ENCODE measurements around the gene CCDC112. TPM values are rescaled to one million over a fixed set of nuclear protein-coding genes. Genes with fewer than 3 reads are reported as not detected.

CCDC112 gene
- total and polyA plus RNA-seq, 2 of the 13 experiments (the other 11 are each of a cell fraction or from before 2014, with no cell fraction given) = 1.1 to 2.8 TPM

DNA sequence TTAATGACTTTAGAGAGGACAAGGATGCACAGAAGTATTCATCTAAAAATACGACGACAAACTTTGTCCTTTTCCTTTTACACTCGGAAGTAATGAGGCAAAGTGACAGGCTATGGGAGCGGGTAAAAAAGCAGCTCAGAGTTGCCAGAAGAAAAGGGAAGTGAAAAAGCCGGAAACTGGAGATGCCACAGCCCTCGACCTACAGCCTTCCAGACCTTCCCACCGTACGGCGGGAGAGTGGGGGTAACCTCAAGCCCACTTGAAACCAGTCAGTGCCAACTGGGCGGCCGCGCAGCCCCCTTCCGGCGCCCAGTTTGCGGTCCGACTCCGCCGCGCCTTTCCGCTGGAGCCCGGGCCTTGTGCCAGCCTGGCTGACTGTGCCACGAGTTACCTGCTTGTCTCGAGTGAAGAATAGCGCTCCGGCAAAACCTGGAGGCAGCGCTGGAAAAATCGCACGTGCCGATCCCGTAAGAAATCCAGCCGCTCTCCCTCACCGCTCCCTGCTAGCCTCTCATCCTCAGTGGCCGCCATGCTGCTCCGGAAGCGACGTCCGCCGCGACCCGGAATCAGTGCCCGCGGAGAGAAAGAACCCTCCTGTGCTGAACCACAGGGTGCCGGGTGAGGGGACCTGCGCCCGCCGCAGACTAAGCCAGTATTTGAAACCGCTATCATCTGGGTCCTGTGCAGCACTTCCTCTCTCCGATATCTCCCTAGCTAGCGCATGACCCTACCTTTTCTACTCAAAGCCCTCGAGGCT lies 34.0 kb downstream of the CCDC112 start, which contains the start of gene PGGT1B:
Gene PGGT1B (minus strand): TSS at position 557 of the 757 bp plus-strand sequence. CDS start 26 bp downstream, at position 531.
- Histone ChIP-seq H3K4me2 (ENCODE audit: low read depth, low read length) (peak within 1 kb of the TSS; percentile 85), H4K20me1 (ENCODE audit: insufficient read depth, low read length) (no peaks in the 10 kb centered on the region; the same call in 1 of the 2 replicates), H2AFZ (ENCODE audit: low read length) (peak within 1 kb of the TSS; percentile 96), H3K4me1 (ENCODE audit: insufficient read depth, low read length) (peaks cover 32% of the 10 kb centered on the region), H3K36me3 (replicated peaks in 1 of 2; ENCODE audit: control insufficient read depth in 1 of 2, insufficient read depth in 2 of 2, low read length in 2 of 2) (no peaks in the 10 kb centered on the region), H3K9ac (ENCODE audit: insufficient read depth, low read depth, low read length) (peak within 1 kb of the TSS; percentile 81), H3K27ac (ENCODE audit: extremely low read length, insufficient read depth, low read length) (peak within 1 kb of the TSS; percentile 81), H3K4me3 (replicated peaks in 1 of 3; ENCODE audit: insufficient read depth in 1 of 3, low read depth in 2 of 3, low read length in 3 of 3) (peak within 1 kb of the TSS; percentile 75 to 96 (median 85)), H3K9me3 (ENCODE audit: low read length) (no peaks in the 10 kb centered on the region), H3K79me2 (ENCODE audit: insufficient read depth, low read length) (peaks cover 45% of the 10 kb centered on the region), H3K27me3 (ENCODE audit: control insufficient read depth in 1 of 2, insufficient read depth in 2 of 2, low read length in 2 of 2) (no peaks in the 10 kb centered on the region; a peak in 1 of 5 replicates)
- peak; percentile 58 for DNase-seq (ENCODE audit: low spot score)
- FAIRE-seq = no peak
- intact Hi-C loops (cut with micrococcal nuclease; ENCODE audit: unreplicated experiment) = loop anchor here (2.0 kb wide), 1 partner anchor 34 kb away; the partner anchor contains the start of gene CCDC112
- peak; percentile 100 for ATAC-seq
- TSS peak; percentile 58 for BruUV-seq (replicated peaks)
- in situ Hi-C loops (cut with HindIII; ENCODE audit: extremely low pct_ligation_motif_present, low pct_unique_long_range_greater_than_20kb) = no loop called here
- ChIA-PET POLR2A (interaction anchor here (0.9 to 1.8 kb wide), 5 partner anchors 20 to 282 kb away, joined by 3 to 8 read pairs (median 3); partner anchors contain the start of genes CCDC112 and FEM1C), CTCF (ENCODE audit: low intra/inter-chr PET ratio, low total read pairs) (no interaction called here)
- 6% methylated on average over 16 of the region's 50 CpGs for WGBS (ENCODE audit: low lambda C conversion rate)
- peak; percentile 72; the same call in 1 of the 2 replicates for TF ChIP-seq TSC22D2 (CRISPR knock-in tag; IDR thresholded peaks at IDR 0.05; ENCODE audit: borderline replicate concordance)
- peak; percentile 76 for TF ChIP-seq ELF1 (CRISPR knock-in tag; IDR thresholded peaks at IDR 0.05)
- no peak for TF ChIP-seq ZBTB1 (CRISPR knock-in tag; IDR thresholded peaks at IDR 0.05; ENCODE audit: borderline replicate concordance)
- TF ChIP-seq MEF2D (CRISPR knock-in tag; IDR thresholded peaks at IDR 0.05) = 0 out of 2 replicates have a peak, but pooled peaks have one; percentile 25
- TF ChIP-seq DRAP1 (CRISPR knock-in tag; IDR thresholded peaks at IDR 0.05) = no peak; the same call in 1 of the 2 replicates
- TF ChIP-seq CREM (IDR thresholded peaks at IDR 0.05) = peak; percentile 89
- TF ChIP-seq CREM (CRISPR knock-in tag; IDR thresholded peaks at IDR 0.05) = no peak
- no peak for TF ChIP-seq SP140L (CRISPR knock-in tag; IDR thresholded peaks at IDR 0.05; ENCODE audit: borderline replicate concordance)
- no peak for TF ChIP-seq ATF7 (IDR thresholded peaks at IDR 0.05)
- TF ChIP-seq ATF7 (CRISPR knock-in tag; IDR thresholded peaks at IDR 0.05) = no peak
- 0 out of 2 replicates have a peak, but pooled peaks have one; percentile 9 for TF ChIP-seq NR2F6 (IDR thresholded peaks at IDR 0.05)
- peak; percentile 42; the same call in 1 of the 2 replicates for TF ChIP-seq NR2F6 (CRISPR knock-in tag; IDR thresholded peaks at IDR 0.05)
- peak; percentile 82; the same call in 1 of the 2 replicates for TF ChIP-seq RFXANK (CRISPR knock-in tag; IDR thresholded peaks at IDR 0.05)
- TF ChIP-seq MZF1 (CRISPR knock-in tag; IDR thresholded peaks at IDR 0.05; ENCODE audit: borderline replicate concordance) = no peak
- TF ChIP-seq NFE2 (CRISPR knock-in tag; IDR thresholded peaks at IDR 0.05) = no peak
- TF ChIP-seq NR0B2 (CRISPR knock-in tag; IDR thresholded peaks at IDR 0.05) = peak; percentile 64; the same call in 1 of the 2 replicates
- no peak for TF ChIP-seq HOXD1 (CRISPR knock-in tag; IDR thresholded peaks at IDR 0.05)
- TF ChIP-seq MTA1 (CRISPR knock-in tag; IDR thresholded peaks at IDR 0.05; ENCODE audit: borderline replicate concordance) = peak; percentile 67; the same call in 1 of the 2 replicates
- TF ChIP-seq POLR2G (IDR thresholded peaks at IDR 0.05; ENCODE audit: low read depth, low read length) = peak; percentile 97
- peak; percentile 95 for TF ChIP-seq YY1 (IDR thresholded peaks at IDR 0.05; ENCODE audit: insufficient read depth, insufficient replicate concordance, low read depth, low read length)
- 0 out of 2 replicates have a peak, but pooled peaks have one; percentile 63 for TF ChIP-seq ZBTB7A (CRISPR knock-in tag; IDR thresholded peaks at IDR 0.05)
- TF ChIP-seq JUNB (CRISPR knock-in tag; IDR thresholded peaks at IDR 0.05; ENCODE audit: borderline replicate concordance) = no peak
- TF ChIP-seq ZNF780A (CRISPR knock-in tag; IDR thresholded peaks at IDR 0.05) = no peak
- TF ChIP-seq ZNF746 (CRISPR knock-in tag; IDR thresholded peaks at IDR 0.05) = peak; percentile 57; the same call in 1 of the 2 replicates
- peak; percentile 89 for TF ChIP-seq ZNF331 (CRISPR knock-in tag; IDR thresholded peaks at IDR 0.05)
- TF ChIP-seq ERF (CRISPR knock-in tag; IDR thresholded peaks at IDR 0.05) = peak; percentile 53
- TF ChIP-seq NFYC (CRISPR knock-in tag; IDR thresholded peaks at IDR 0.05) = 0 out of 2 replicates have a peak, but pooled peaks have one; percentile 13
- TF ChIP-seq CENPX (CRISPR knock-in tag; IDR thresholded peaks at IDR 0.05) = no peak
